K562 (cell line): ENCODE measurements around the gene FTH1. TPM values are rescaled to one million over a fixed set of nuclear protein-coding genes. Genes with fewer than 3 reads are reported as not detected.

Experiments
- BRD4 ChIP-seq: fragments of 200-600 bp; sonication (generic); IDR thresholded peaks from 2 replicates; pipeline ENCODE4 v1.6.1; 2017; ENCODE audit warnings: inconsistent platforms
- FOS ChIP-seq: IDR thresholded peaks from 3 replicates; pipeline ENCODE4 v1.6.1; 2011; ENCODE audit not compliant: insufficient read length; ENCODE audit errors: extremely low read depth
- KLF1 ChIP-seq: fragments of 450-650 bp; IDR thresholded peaks from 2 replicates; pipeline ENCODE4 v1.6.1; 2016; ENCODE audit warnings: missing genetic modification characterization, missing compliant biosample characterization
- LEF1 ChIP-seq: fragments of 450-650 bp; IDR thresholded peaks from 2 replicates; pipeline ENCODE4 v1.6.1; 2016; ENCODE audit warnings: mild to moderate bottlenecking
- MTA3 ChIP-seq: fragments of 450-650 bp; formaldehyde crosslinking; IDR thresholded peaks from 2 replicates; pipeline ENCODE4 v1.6.1; 2017; ENCODE audit warnings: mild to moderate bottlenecking, borderline replicate concordance
- SMAD4 ChIP-seq: fragments of 250-450 bp; sonication (Bioruptor Pico); conservative IDR thresholded peaks from 2 replicates; pipeline ENCODE4 v1.8.0; 2021; ENCODE audit warnings: inconsistent platforms, mild to moderate bottlenecking, moderate library complexity
- SMARCA4 ChIP-seq: fragments of 450-650 bp; IDR thresholded peaks from 2 replicates; pipeline ENCODE4 v1.6.1; 2016
- TFAM ChIP-seq: fragments of 250-450 bp; sonication (Bioruptor Pico); conservative IDR thresholded peaks from 2 replicates; pipeline ENCODE4 v1.5.0; 2021; ENCODE audit warnings: mild to moderate bottlenecking, moderate library complexity
- ZKSCAN1 ChIP-seq: fragments of 150-350 bp; IDR thresholded peaks from 2 replicates; pipeline ENCODE4 v1.6.1; 2016; ENCODE audit warnings: low read depth, low read length
- ZNF282 ChIP-seq: sonication (generic); formaldehyde crosslinking; IDR thresholded peaks from 2 replicates; pipeline ENCODE4 v1.8.1; 2023; ENCODE audit warnings: missing genetic modification reagents
- ZNF589 ChIP-seq: fragments of 200-800 bp; sonication (Bioruptor generic); IDR thresholded peaks from 2 replicates; pipeline ENCODE4 v1.6.1; 2016; ENCODE audit warnings: low read depth, missing genetic modification characterization, missing compliant biosample characterization
- ZNF778 ChIP-seq: fragments of 450-650 bp; formaldehyde crosslinking; IDR thresholded peaks from 2 replicates; pipeline ENCODE4 v1.4.0; 2020; ENCODE audit warnings: mild to moderate bottlenecking, moderate library complexity
- polyA plus RNA-seq, 8 experiments: library from polyadenylated mRNA; depleted of rRNA in 4 of 8; stranded (reverse) in 5 of 8; unstranded in 3 of 8; fragments of >200 nt; fragmentation: Nextera tagmentation in 2 of 8; fragmentation: Illumina TruSeq in 1 of 8; extraction: Ambion mirVana in 2 of 8; extraction: Trizol in 1 of 8; gene quantifications; 2 replicates each; pipeline versions ENCODE4 v1.2.1 to v1.2.3, GENCODE V29; 2011 to 2014; ENCODE audit warnings: inconsistent platforms in 1 of 8, missing spikeins in 1 of 8
- total RNA-seq, 7 experiments: library from RNA; depleted of rRNA in 6 of 7; stranded (reverse); fragments of >200 nt in 6 of 7; fragmentation: Illumina TruSeq in 2 of 7; extraction: Trizol in 2 of 7; gene quantifications; 2 replicates each; pipeline versions ENCODE4 v1.2.1 to v1.2.3, GENCODE V29; 2011 to 2021; ENCODE audit warnings: low replicate concordance in 1 of 7
- TF ChIP-seq, protein P1 (sequence below): sonication (generic); formaldehyde crosslinking; IDR thresholded peaks from 2 replicates; pipeline ENCODE4 v1.8.0; 2023; ENCODE audit warnings: mild to moderate bottlenecking, missing genetic modification reagents
- TF ChIP-seq, protein P2 (sequence below): fragments of 250-450 bp; sonication (Bioruptor Pico); IDR thresholded peaks from 2 replicates; pipeline ENCODE4 v1.9.0; 2021; ENCODE audit warnings: mild to moderate bottlenecking
- TF ChIP-seq, protein P3 (sequence below): fragments of 250-450 bp; sonication (Bioruptor Pico); IDR thresholded peaks from 2 replicates; pipeline ENCODE4 v1.5.1; 2021; ENCODE audit warnings: mild to moderate bottlenecking
- TF ChIP-seq, protein P4 (sequence below): fragments of 450-650 bp; IDR thresholded peaks from 2 replicates; pipeline ENCODE4 v1.6.1; 2017; ENCODE audit warnings: mild to moderate bottlenecking, moderate library complexity
- TF ChIP-seq, protein P5 (sequence below), 2 experiments: fragments of 250-450 bp in 1 of 2; fragments of 450-650 bp in 1 of 2; sonication (Bioruptor Pico) in 1 of 2; IDR thresholded peaks; 2 replicates each; pipeline versions ENCODE4 v1.6.1 to v1.8.0; 2016 to 2021; ENCODE audit warnings: mild to moderate bottlenecking in 2 of 2, moderate library complexity in 2 of 2, missing compliant biosample characterization in 1 of 2, missing genetic modification characterization in 1 of 2
- TF ChIP-seq, protein P6 (sequence below): fragments of 450-650 bp; IDR thresholded peaks from 2 replicates; pipeline ENCODE4 v1.6.1; 2016; ENCODE audit warnings: mild to moderate bottlenecking
- TF ChIP-seq, protein P7 (sequence below): sonication (generic); formaldehyde crosslinking; IDR thresholded peaks from 2 replicates; pipeline ENCODE4 v1.8.0; 2022; ENCODE audit warnings: missing genetic modification reagents, mild to moderate bottlenecking, moderate library complexity, borderline replicate concordance

FTH1 gene
- total and polyA plus RNA-seq, 9 of the 15 experiments (the other 6 are each of a cell fraction or from before 2014, with no cell fraction given): 370 to 3,146 (median 802) TPM

DNA sequence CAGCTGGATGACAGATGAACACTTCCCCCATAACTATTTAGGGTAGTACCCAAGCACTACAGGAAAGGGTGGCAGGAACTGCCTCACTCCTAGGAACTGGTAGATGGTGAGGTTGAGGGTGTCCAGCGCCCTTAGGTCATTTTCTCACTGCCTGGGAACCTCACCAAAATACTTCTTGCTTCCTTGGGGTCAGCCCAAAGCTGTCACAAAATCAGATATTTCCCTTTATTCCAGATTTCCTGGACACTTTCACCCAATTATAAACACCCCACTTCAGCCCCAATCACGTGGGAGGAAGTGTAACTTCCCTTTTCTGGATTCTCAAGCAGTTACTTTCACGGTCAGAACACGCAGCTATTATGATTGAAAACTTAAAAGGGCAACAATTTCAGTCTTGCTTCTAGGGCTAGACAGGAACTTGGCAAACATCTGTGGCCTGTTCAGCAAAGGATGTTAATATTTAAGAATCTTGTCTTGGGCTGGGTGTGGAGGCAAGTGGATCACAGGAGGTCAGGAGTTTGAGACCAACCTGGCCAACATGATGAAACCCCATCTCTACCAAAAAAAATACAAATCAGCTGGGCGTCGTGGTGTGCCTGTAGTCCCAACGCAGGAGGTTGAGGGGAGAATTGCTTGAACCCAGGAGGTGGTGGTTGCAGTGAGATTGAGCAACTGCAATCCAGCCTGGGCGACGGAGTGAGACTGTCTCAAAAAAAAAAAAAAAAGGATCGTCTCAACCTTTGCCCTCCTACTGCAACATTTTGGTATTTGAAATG is 4.0 kb downstream of the FTH1 start (continued):
- TF ChIP-seq, protein P1, sequence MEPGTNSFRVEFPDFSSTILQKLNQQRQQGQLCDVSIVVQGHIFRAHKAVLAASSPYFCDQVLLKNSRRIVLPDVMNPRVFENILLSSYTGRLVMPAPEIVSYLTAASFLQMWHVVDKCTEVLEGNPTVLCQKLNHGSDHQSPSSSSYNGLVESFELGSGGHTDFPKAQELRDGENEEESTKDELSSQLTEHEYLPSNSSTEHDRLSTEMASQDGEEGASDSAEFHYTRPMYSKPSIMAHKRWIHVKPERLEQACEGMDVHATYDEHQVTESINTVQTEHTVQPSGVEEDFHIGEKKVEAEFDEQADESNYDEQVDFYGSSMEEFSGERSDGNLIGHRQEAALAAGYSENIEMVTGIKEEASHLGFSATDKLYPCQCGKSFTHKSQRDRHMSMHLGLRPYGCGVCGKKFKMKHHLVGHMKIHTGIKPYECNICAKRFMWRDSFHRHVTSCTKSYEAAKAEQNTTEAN (CRISPR knock-in tag): no peak; the same call in 1 of the 2 replicates
- peak; percentile 45; the same call in 1 of the 2 replicates for TF ChIP-seq ZNF589
- no peak; the same call in 1 of the 2 replicates for TF ChIP-seq SMARCA4
- no peak for TF ChIP-seq FOS
- TF ChIP-seq TFAM (CRISPR knock-in tag): no peak
- TF ChIP-seq, protein P2, sequence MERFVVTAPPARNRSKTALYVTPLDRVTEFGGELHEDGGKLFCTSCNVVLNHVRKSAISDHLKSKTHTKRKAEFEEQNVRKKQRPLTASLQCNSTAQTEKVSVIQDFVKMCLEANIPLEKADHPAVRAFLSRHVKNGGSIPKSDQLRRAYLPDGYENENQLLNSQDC: no peak
- no peak for TF ChIP-seq SMAD4 (CRISPR knock-in tag)
- no peak; the same call in 1 of the 2 replicates for TF ChIP-seq MTA3
- TF ChIP-seq, protein P3, sequence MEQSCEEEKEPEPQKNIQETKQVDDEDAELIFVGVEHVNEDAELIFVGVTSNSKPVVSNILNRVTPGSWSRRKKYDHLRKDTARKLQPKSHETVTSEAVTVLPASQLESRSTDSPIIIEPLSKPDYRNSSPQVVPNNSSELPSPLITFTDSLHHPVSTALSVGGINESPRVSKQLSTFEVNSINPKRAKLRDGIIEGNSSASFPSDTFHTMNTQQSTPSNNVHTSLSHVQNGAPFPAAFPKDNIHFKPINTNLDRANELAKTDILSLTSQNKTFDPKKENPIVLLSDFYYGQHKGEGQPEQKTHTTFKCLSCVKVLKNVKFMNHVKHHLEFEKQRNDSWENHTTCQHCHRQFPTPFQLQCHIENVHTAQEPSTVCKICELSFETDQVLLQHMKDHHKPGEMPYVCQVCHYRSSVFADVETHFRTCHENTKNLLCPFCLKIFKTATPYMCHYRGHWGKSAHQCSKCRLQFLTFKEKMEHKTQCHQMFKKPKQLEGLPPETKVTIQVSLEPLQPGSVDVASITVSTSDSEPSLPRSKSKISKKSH (CRISPR knock-in tag): peak; percentile 88
- TF ChIP-seq ZNF282 (CRISPR knock-in tag): no peak
- no peak for TF ChIP-seq BRD4
- TF ChIP-seq, protein P4, sequence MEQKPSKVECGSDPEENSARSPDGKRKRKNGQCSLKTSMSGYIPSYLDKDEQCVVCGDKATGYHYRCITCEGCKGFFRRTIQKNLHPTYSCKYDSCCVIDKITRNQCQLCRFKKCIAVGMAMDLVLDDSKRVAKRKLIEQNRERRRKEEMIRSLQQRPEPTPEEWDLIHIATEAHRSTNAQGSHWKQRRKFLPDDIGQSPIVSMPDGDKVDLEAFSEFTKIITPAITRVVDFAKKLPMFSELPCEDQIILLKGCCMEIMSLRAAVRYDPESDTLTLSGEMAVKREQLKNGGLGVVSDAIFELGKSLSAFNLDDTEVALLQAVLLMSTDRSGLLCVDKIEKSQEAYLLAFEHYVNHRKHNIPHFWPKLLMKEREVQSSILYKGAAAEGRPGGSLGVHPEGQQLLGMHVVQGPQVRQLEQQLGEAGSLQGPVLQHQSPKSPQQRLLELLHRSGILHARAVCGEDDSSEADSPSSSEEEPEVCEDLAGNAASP: no peak
- TF ChIP-seq KLF1: no peak
- TF ChIP-seq, protein P5, sequence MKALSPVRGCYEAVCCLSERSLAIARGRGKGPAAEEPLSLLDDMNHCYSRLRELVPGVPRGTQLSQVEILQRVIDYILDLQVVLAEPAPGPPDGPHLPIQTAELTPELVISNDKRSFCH (CRISPR knock-in tag; IDR thresholded peaks at IDR 0.05): no peak
- TF ChIP-seq, protein P5 (tag; IDR thresholded peaks at IDR 0.05): peak; percentile 17; the same call in 1 of the 2 replicates
- no peak for TF ChIP-seq ZKSCAN1
- peak; percentile 39; the same call in 1 of the 2 replicates for TF ChIP-seq LEF1
- no peak; the same call in 1 of the 2 replicates for TF ChIP-seq ZNF778 (CRISPR knock-in tag)
- TF ChIP-seq, protein P6, sequence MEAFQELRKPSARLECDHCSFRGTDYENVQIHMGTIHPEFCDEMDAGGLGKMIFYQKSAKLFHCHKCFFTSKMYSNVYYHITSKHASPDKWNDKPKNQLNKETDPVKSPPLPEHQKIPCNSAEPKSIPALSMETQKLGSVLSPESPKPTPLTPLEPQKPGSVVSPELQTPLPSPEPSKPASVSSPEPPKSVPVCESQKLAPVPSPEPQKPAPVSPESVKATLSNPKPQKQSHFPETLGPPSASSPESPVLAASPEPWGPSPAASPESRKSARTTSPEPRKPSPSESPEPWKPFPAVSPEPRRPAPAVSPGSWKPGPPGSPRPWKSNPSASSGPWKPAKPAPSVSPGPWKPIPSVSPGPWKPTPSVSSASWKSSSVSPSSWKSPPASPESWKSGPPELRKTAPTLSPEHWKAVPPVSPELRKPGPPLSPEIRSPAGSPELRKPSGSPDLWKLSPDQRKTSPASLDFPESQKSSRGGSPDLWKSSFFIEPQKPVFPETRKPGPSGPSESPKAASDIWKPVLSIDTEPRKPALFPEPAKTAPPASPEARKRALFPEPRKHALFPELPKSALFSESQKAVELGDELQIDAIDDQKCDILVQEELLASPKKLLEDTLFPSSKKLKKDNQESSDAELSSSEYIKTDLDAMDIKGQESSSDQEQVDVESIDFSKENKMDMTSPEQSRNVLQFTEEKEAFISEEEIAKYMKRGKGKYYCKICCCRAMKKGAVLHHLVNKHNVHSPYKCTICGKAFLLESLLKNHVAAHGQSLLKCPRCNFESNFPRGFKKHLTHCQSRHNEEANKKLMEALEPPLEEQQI: no peak
- TF ChIP-seq, protein P7, sequence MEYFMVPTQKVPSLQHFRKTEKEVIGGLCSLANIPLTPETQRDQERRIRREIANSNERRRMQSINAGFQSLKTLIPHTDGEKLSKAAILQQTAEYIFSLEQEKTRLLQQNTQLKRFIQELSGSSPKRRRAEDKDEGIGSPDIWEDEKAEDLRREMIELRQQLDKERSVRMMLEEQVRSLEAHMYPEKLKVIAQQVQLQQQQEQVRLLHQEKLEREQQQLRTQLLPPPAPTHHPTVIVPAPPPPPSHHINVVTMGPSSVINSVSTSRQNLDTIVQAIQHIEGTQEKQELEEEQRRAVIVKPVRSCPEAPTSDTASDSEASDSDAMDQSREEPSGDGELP (CRISPR knock-in tag): peak; percentile 87
